ENCODE data around the gene TPI1.

DNA sequence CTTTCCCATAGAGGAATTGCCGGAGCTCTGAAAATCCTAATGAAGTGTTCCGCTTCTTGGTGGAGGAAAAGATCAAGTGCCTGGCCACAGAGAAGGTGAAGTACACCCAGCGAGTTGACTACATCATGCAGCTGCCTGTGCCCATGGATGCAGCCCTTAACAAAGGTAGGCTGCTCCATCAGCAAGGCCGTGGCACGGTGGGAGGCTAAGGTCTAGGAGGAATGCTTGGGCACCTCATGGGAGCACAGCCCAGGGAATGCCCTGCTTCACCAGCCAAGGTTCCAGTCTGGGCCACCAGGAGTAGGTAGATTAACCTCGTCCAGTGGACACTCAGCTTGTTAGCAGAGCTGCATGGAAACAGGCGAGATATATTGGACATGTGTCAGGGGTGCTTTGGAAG, 6.4 kb upstream of the TPI1 start:
- TF ChIP-seq, protein P1, sequence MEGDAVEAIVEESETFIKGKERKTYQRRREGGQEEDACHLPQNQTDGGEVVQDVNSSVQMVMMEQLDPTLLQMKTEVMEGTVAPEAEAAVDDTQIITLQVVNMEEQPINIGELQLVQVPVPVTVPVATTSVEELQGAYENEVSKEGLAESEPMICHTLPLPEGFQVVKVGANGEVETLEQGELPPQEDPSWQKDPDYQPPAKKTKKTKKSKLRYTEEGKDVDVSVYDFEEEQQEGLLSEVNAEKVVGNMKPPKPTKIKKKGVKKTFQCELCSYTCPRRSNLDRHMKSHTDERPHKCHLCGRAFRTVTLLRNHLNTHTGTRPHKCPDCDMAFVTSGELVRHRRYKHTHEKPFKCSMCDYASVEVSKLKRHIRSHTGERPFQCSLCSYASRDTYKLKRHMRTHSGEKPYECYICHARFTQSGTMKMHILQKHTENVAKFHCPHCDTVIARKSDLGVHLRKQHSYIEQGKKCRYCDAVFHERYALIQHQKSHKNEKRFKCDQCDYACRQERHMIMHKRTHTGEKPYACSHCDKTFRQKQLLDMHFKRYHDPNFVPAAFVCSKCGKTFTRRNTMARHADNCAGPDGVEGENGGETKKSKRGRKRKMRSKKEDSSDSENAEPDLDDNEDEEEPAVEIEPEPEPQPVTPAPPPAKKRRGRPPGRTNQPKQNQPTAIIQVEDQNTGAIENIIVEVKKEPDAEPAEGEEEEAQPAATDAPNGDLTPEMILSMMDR (IDR thresholded peaks at IDR 0.05), result no peak
- TF ChIP-seq POLR2A (IDR thresholded peaks at IDR 0.05) (no peak), POLR2AphosphoS5 (IDR thresholded peaks at IDR 0.05) (no peak)
